Endothelial cell of umbilical vein (primary cell): ENCODE results near the gene NDUFS8. TPM values are rescaled to one million over a fixed set of nuclear protein-coding genes. Genes with fewer than 3 reads are reported as not detected.

ENCODE experiments used
- BruUV-seq: library from RNA; stranded (reverse); fragments of 400-500 nt; replicated peaks from 2 replicates; lab custom pipeline; 2021; lab: Mats Ljungman, UMichigan
- CTCF ChIA-PET: fragments of 300-600, 350-600 bp; sonication (Branson Sonifier 250); formaldehyde crosslinking; loops from one replicate; lab custom pipeline; 2021; ENCODE audit warnings: antibody characterized with exemption, inconsistent platforms; lab: Charles Lee
- POLR2A ChIA-PET: fragments of 300-600, 350-600 bp; sonication (Branson Sonifier 250); formaldehyde crosslinking; loops from one replicate; lab custom pipeline; 2021; ENCODE audit warnings: antibody characterized with exemption, inconsistent platforms; lab: Charles Lee
- DNase-seq: peaks from one replicate; pipeline ENCODE4 v3.0.0-alpha.2; 2011; ENCODE audit warnings: low read depth, low spot score
- FAIRE-seq: peaks from 2 replicates; lab custom pipeline; 2011; peaks lifted over from hg19 to GRCh38; lab: Jason Lieb, UNC
- H2AFZ ChIP-seq: 2 replicates; pipeline ENCODE4 v1.6.0; 2012; ENCODE audit warnings: low read depth, low read length, control low read depth, inconsistent platforms
- H3K27ac ChIP-seq: 2 replicates; pipeline ENCODE4 v1.5.1; 2011; ENCODE audit warnings: low read depth, mild to moderate bottlenecking, control low read depth, low read length, moderate library complexity; ENCODE audit not compliant: insufficient read depth
- H3K27me3 ChIP-seq, 2 experiments: 2 replicates each; pipeline versions ENCODE4 v1.6.0 to v1.6.1; 2011; ENCODE audit warnings: low read length in 2 of 2, mixed read lengths in 1 of 2; ENCODE audit not compliant: control insufficient read depth in 2 of 2, insufficient read depth in 2 of 2
- H3K36me3 ChIP-seq, 2 experiments: 2 replicates in 1 of 2; 3 replicates in 1 of 2; pipeline ENCODE4 v1.5.1; 2011; ENCODE audit warnings: low read length in 2 of 2, mild to moderate bottlenecking in 1 of 2, moderate library complexity in 1 of 2; ENCODE audit not compliant: control insufficient read depth in 2 of 2, insufficient read depth in 2 of 2; ENCODE audit errors: extremely low read depth in 1 of 2
- H3K4me1 ChIP-seq: 3 replicates; pipeline ENCODE4 v1.5.1; 2011; ENCODE audit warnings: mild to moderate bottlenecking, low read length; ENCODE audit not compliant: control insufficient read depth, insufficient read depth; ENCODE audit errors: extremely low read depth
- H3K4me2 ChIP-seq: 2 replicates; pipeline ENCODE4 v1.6.1; 2011; ENCODE audit warnings: low read length, control low read depth, mixed read lengths; ENCODE audit not compliant: insufficient read depth
- H3K4me3 ChIP-seq, 3 experiments: fragments of 200-600 bp in 1 of 3; sonication (generic), shearing (Covaris generic) in 1 of 3; replicated peaks in 1 of 3; 2 replicates each; pipeline ENCODE4 v1.5.1; 2011 to 2016; ENCODE audit warnings: control low read depth in 3 of 3, low read length in 3 of 3, mild to moderate bottlenecking in 2 of 3, inconsistent platforms in 1 of 3, low read depth in 1 of 3, moderate library complexity in 1 of 3; ENCODE audit not compliant: insufficient read depth in 1 of 3
- H3K79me2 ChIP-seq: 2 replicates; pipeline ENCODE4 v1.6.0; 2012; ENCODE audit warnings: low read length, inconsistent platforms; ENCODE audit not compliant: control insufficient read depth, insufficient read depth
- H3K9ac ChIP-seq: replicated peaks from 2 replicates; pipeline ENCODE3; 2011; ENCODE audit warnings: low read length, control low read depth; ENCODE audit not compliant: insufficient read depth; ENCODE audit errors: extremely low read depth
- H3K9me1 ChIP-seq: replicated peaks from 3 replicates; pipeline ENCODE4 v1.6.0; 2011; ENCODE audit warnings: mild to moderate bottlenecking, low read length; ENCODE audit not compliant: control insufficient read depth, insufficient read depth; ENCODE audit errors: extremely low read depth
- H3K9me3 ChIP-seq: replicated peaks from 2 replicates; pipeline ENCODE4 v1.5.1; 2012; ENCODE audit warnings: low read length, inconsistent platforms; ENCODE audit not compliant: control insufficient read depth, insufficient read depth
- H4K20me1 ChIP-seq: replicated peaks from 2 replicates; pipeline ENCODE3; 2011; ENCODE audit warnings: mild to moderate bottlenecking, low read length; ENCODE audit not compliant: control insufficient read depth, insufficient read depth; ENCODE audit errors: extremely low read depth
- EZH2 ChIP-seq: IDR thresholded peaks from 2 replicates; pipeline ENCODE4 v1.6.1; 2012; ENCODE audit warnings: borderline replicate concordance, low read depth, mild to moderate bottlenecking, moderate library complexity, low read length, inconsistent platforms; ENCODE audit not compliant: severe bottlenecking
- FOS ChIP-seq: IDR thresholded peaks from 2 replicates; pipeline ENCODE4 v1.6.1; 2011; ENCODE audit warnings: mild to moderate bottlenecking, low read length, moderate library complexity, borderline replicate concordance; ENCODE audit not compliant: insufficient read depth
- GATA2 ChIP-seq: IDR thresholded peaks from 2 replicates; pipeline ENCODE4 v1.7.0; 2011; ENCODE audit warnings: low read depth, mild to moderate bottlenecking, moderate library complexity, mixed read lengths, low read length; ENCODE audit not compliant: insufficient read length, insufficient read depth
- JUN ChIP-seq: IDR thresholded peaks from 2 replicates; pipeline ENCODE4 v1.6.1; 2011; ENCODE audit warnings: borderline replicate concordance, low read depth; ENCODE audit not compliant: insufficient read length, insufficient read depth
- MAX ChIP-seq: IDR thresholded peaks from 2 replicates; pipeline ENCODE4 v1.6.1; 2011; ENCODE audit not compliant: insufficient read depth, insufficient read length
- MYC ChIP-seq: IDR thresholded peaks from one replicate; pipeline ENCODE4 v1.6.1; 2011; ENCODE audit warnings: mild to moderate bottlenecking, low read depth, low read length
- POLR2A ChIP-seq: IDR thresholded peaks from 2 replicates; pipeline ENCODE4 v1.6.1; 2012; ENCODE audit warnings: low read depth, mild to moderate bottlenecking, control low read depth, low read length
- POLR2AphosphoS5 ChIP-seq: IDR thresholded peaks from 2 replicates; pipeline ENCODE4 v1.6.1; 2012; ENCODE audit warnings: low read depth, mild to moderate bottlenecking, control low read depth, low read length, moderate library complexity; ENCODE audit not compliant: insufficient read depth
- dilution Hi-C: fragments of 300-500 bp; cut with MboI; formaldehyde crosslinking; loops from one replicate; pipeline ENCODE4 v1.15.0; 2019; ENCODE audit warnings: low sequenced_read_pairs; ENCODE audit not compliant: extremely low pct_ligation_motif_present
- intact Hi-C: fragments of 100-400 bp; cut with micrococcal nuclease; formaldehyde crosslinking; loops from one replicate; pipeline ENCODE4 v1.10.0; 2022
- polyA plus RNA-seq, 4 experiments: library from polyadenylated mRNA; depleted of rRNA in 3 of 4; stranded (reverse) in 3 of 4; unstranded in 1 of 4; fragments of >200 nt; gene quantifications; 2 replicates each; pipeline versions ENCODE4 v1.2.1 to v1.2.3, GENCODE V29; 2011 to 2012; ENCODE audit warnings: missing spikeins in 1 of 4
- total RNA-seq: library from RNA; stranded (reverse); gene quantifications from 2 replicates; pipeline ENCODE4 v1.2.3, GENCODE V29; 2021
- TF ChIP-seq, protein P1 (sequence below), 2 donors: IDR thresholded peaks; 1 replicate in 1 of 2; 2 replicates in 1 of 2; pipeline ENCODE4 v1.5.1; 2011; ENCODE audit warnings: low read length in 2 of 2, mild to moderate bottlenecking in 2 of 2, moderate library complexity in 2 of 2, control low read depth in 1 of 2, inconsistent platforms in 1 of 2, low read depth in 1 of 2; ENCODE audit not compliant: insufficient read depth in 1 of 2; ENCODE audit errors: extremely low read depth in 1 of 2

NDUFS8 gene
- total and polyA plus RNA-seq, 2 donors (not counting 3 experiments of a cell fraction or from before 2014, with no cell fraction given) = 166 to 170 TPM

- Histone ChIP-seq H2AFZ (no peak overlapping the region), H3K4me3 (no peak overlapping the region), H3K27me3 (no peaks in the 10 kb centered on the region), H3K9ac (no peak overlapping the region), H3K9me1 (no peaks in the 10 kb centered on the region), H4K20me1 (no peaks in the 10 kb centered on the region), H3K27ac (no peak overlapping the region), H3K9me3 (no peaks in the 10 kb centered on the region), H3K4me2 (no peak overlapping the region), H3K36me3 (peaks cover 4 to 41% of the 10 kb centered on the region in 2 experiments), H3K4me1 (no peaks in the 10 kb centered on the region), H3K79me2 (no peaks in the 10 kb centered on the region)
- DNase-seq (no peak), FAIRE-seq (no peak)
- dilution Hi-C loops = no loop called here
- TF ChIP-seq POLR2A = no peak
- TF ChIP-seq, protein P1, sequence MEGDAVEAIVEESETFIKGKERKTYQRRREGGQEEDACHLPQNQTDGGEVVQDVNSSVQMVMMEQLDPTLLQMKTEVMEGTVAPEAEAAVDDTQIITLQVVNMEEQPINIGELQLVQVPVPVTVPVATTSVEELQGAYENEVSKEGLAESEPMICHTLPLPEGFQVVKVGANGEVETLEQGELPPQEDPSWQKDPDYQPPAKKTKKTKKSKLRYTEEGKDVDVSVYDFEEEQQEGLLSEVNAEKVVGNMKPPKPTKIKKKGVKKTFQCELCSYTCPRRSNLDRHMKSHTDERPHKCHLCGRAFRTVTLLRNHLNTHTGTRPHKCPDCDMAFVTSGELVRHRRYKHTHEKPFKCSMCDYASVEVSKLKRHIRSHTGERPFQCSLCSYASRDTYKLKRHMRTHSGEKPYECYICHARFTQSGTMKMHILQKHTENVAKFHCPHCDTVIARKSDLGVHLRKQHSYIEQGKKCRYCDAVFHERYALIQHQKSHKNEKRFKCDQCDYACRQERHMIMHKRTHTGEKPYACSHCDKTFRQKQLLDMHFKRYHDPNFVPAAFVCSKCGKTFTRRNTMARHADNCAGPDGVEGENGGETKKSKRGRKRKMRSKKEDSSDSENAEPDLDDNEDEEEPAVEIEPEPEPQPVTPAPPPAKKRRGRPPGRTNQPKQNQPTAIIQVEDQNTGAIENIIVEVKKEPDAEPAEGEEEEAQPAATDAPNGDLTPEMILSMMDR (IDR thresholded peaks at IDR 0.05; ENCODE audit: extremely low read depth in 1 of 2, insufficient read depth in 1 of 2, low read depth in 1 of 2, low read length in 2 of 2) = no peak
- TF ChIP-seq EZH2 = no peak
- no peak for TF ChIP-seq MAX
- no peak for TF ChIP-seq MYC
- TF ChIP-seq FOS = no peak
- no peak for TF ChIP-seq JUN
- no peak for TF ChIP-seq POLR2AphosphoS5
- no peak for TF ChIP-seq GATA2
- ChIA-PET POLR2A (no interaction called here), CTCF (interaction anchor here (0.5 to 0.8 kb wide), 3 partner anchors 12 to 131 kb away, joined by 3 to 4 read pairs (median 3); no protein-coding TSS in a partner anchor)
- intact Hi-C loops = no loop called here
- no TSS peak for BruUV-seq
These were observed 21.0 kb downstream of the NDUFS8 start for GRCh38 chr11:68051191-68052136.
